Esophagus muscularis mucosa (tissue), 4 donors: ENCODE measurements around the gene FAM181A.

Source experiments
- CTCF ChIP-seq, 3 experiments: fragments of 200-600 bp in 2 of 3; fragments of 450-650 bp in 1 of 3; sonication (generic) in 2 of 3; IDR thresholded peaks; one replicate each; pipeline ENCODE4 v1.5.1; 2017 to 2019; ENCODE audit warnings: antibody characterized with exemption in 3 of 3, mild to moderate bottlenecking in 2 of 3, moderate library complexity in 1 of 3
- EP300 ChIP-seq: sonication (generic); formaldehyde crosslinking; IDR thresholded peaks from one replicate; pipeline ENCODE4 v1.6.1; 2017; ENCODE audit warnings: antibody characterized with exemption
- POLR2A ChIP-seq: fragments of 450-650 bp; IDR thresholded peaks from one replicate; pipeline ENCODE4 v1.6.1; 2017; ENCODE audit warnings: antibody characterized with exemption, moderate library complexity, mild to moderate bottlenecking, low read depth

DNA sequence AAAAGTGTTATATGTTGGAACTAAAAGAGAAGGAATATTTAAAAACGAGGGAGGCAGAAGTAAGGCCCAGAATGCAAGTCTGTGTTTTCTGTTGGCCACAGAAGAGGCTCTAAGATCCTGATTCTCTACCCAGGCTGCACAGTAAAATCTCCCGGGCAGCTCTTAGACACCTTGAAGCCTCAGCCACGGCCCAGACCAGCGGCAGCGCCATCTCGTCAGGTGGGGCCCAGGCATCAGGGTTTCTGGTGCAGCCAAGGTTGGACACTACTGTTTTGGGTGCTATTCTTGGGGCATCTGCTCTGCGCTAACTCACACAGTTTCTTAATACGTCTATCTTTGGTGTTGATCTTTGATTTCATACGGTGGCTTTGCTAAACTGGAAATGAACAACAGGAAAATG, 16.8 kb downstream of the FAM181A start:
- no peak for TF ChIP-seq CTCF (IDR thresholded peaks at IDR 0.05)
- no peak for TF ChIP-seq POLR2A
- no peak for TF ChIP-seq EP300
